Sciatic nerve (tissue), 2 donors: ENCODE data around the gene SBK1. TPM values are rescaled to one million over a fixed set of nuclear protein-coding genes. Genes with fewer than 3 reads are reported as not detected.

Experiments used
- ATAC-seq: fragments of 200-7000 bp; cut with Tn5 transposase; one replicate; pipeline ENCODE4 v1.9.1; 2020; ENCODE audit warnings: mild to moderate bottlenecking, moderate library complexity
- DNase-seq: peaks from one replicate; pipeline ENCODE4 v3.0.0-alpha.2; 2020; ENCODE audit warnings: low spot score
- intact Hi-C: fragments of 100-400 bp; cut with DNase I; formaldehyde crosslinking; loops from one replicate; pipeline ENCODE4 v1.14.2; 2022
- total RNA-seq: library from RNA; stranded (reverse); fragmentation: NEBNext Ultra II Directional; extraction: Animal tissue kit (Norgen Biotek cat#: 25700); gene quantifications from one replicate; pipeline ENCODE4 v1.2.1, GENCODE V29; 2021
- donor health status: DM: no; HTN: no; CAD: no.
- donor health status: DM: no; HTN: no; CAD: no.

SBK1 gene
- total RNA-seq, 1 donor from 2014 or later = 0.62 TPM

DNA sequence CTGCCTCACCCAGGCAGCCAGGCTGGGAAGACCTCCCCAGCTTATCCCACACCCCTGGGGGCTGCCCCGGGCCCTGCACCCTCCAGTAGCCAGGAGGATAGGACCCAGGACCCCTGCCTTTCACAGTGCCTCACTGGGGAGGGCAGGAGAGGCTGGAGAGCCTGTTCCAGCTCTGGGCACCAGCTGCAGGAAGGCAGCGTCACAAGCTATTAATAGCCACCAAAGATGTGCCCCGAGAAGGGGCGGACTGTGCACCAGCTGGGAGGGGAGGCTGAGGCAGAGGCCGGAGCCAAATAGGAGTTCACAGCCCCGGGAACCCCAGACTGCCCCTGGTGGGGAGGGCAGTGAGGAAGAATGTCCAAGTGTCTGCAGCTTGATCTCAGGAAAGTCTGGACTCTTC lies 8.8 kb downstream of the SBK1 start:
- ATAC-seq (no peak), DNase-seq (no peak)
- intact Hi-C loops = no loop called here

DNA sequence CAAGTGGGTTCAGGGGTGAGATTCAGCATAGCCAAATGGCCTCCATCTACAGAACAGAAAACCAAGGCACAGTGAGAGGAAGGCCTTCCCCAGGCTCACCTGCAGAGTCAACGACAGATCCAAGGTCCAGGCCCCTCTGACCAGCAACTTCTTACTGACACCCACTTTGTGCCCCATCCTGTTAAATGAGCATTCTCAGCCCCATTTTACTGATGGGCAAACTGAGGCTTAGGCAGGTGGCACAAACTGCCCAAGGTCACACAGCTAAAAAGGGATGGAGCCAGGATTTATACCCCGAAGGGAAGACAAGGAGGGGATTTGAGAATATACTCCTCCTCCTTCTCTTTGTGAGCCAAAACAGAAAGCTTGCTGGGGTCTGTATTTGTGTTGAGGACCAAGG lies 9.3 kb downstream of the SBK1 start:
- no peak for ATAC-seq
- intact Hi-C loops = no loop called here
- DNase-seq = no peak

DNA sequence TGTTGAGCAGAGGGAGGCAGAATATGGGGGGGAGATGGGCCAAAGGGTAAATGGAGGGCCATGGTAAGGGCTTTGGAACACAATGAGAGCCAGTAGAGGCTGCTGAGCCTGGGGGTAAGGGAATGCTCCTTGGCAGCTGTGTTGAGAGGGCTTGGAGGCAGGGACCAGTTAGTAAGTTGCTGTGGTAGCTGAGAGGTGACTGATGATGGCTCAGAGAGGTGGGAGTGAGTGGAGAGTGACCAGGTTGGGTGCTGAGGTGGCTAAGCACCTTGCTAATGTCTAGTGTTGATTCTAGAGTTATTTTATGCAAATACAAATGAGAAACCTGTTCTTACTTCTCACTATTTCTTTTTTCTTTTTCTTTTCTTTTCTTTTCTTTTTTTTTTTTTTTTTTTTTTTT lies 10.8 kb downstream of the SBK1 start:
- ATAC-seq = no peak
- DNase-seq = no peak
- intact Hi-C loops = no loop called here

DNA sequence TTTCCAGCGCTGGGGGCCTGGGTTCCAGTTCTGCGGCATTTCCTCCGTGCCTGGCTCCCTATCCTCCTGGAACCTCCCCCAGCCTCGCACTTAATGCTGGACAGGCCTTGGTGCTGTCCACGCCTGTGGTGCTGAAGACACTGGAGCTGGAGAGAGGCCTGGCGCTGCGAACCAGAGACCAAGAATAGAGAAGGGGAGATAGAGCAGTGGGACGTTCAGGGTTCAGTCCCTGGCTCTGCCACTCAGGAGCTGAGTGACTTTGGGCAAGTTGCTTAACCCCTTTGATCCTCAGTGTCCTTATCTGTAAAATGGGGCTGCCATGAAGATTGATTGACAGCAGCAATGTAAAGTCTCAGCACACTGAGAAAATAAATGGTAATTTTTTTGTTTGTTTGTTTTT lies 11.9 kb downstream of the SBK1 start:
- DNase-seq = no peak
- ATAC-seq = no peak
- intact Hi-C loops = no loop called here

DNA sequence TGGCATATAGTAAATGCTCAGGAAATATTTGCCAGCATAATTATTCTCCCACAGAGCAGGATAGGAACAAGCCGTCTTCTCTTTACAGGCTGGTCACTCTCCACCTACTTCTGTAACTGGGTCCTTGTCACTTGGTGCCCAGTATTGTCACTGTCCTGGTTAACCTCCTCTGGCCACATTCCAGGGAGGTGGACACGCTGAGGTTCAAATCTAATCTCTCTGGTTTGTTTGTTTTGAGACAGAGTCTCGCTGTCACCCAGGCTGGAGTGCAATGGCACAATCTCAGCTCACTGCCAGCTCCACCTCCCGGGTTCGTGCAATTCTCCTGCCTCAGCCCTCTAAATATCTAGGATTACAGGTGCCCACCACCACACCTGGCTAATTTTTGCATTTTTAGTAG lies 15.6 kb downstream of the SBK1 start:
- intact Hi-C loops = no loop called here
- ATAC-seq (no peak), DNase-seq (no peak)

DNA sequence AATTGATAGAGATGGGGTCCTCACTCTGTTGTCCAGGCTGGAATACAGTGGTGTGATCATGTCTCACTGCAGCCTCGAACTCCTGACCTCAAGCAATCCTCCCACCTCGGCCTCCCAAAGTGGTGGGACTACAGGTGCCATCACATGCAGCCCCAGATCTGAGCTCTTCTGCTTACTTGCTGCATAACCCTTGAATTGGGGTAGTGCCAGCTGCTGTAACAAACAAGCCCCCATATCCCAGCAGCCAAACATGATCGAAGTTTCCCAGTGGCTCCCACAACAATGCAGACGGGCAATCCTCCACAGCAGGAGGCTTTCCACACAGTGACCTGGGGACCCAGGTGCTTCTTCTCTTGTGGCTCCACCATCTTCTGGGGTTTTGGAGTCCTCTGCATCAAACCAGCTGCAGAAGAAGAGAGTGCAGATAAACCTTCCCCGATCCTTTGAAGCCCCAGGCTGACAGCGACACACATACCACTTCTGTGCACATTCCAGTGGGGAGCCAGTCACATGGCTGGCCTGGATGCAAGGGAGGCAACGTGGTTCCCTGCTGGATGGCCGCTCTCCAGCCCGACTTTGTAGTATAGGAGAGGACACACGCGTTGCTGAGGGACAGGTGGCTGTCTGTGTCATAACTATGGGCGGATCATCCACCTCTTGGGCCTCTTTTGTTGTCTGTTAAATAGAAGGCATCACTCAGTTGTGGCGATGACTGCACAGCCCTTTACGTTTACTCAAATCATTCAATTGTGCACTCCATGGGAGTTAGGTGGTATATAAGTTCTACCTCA lies 16.7 kb downstream of the SBK1 start:
- ATAC-seq (no peak), DNase-seq (no peak)
- intact Hi-C loops = no loop called here

DNA sequence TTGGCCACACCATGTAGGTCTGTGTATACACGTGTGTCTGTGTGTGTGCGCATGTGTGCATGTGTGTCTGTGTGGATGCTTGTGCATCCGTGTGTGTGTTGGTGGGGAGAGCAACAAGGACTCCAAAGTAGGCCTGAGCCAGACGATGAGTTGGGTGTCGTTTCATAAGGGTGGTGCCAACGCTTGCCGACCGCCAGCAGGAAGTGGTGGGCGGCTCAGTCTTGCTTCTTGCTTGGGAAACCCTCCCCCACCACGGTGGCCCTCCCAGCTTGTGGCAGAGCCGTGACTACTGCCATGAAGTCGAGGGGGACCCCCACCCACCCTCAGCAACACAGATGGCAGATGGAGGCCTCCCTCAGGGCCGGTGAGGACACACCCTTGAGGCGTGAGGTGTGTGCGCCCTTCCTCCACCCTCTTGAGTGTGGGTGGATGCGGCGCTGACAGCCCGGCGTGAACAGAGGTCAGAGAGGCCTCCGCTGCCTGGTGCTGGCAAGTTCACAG lies 17.5 kb downstream of the SBK1 start:
- intact Hi-C loops = no loop called here

DNA sequence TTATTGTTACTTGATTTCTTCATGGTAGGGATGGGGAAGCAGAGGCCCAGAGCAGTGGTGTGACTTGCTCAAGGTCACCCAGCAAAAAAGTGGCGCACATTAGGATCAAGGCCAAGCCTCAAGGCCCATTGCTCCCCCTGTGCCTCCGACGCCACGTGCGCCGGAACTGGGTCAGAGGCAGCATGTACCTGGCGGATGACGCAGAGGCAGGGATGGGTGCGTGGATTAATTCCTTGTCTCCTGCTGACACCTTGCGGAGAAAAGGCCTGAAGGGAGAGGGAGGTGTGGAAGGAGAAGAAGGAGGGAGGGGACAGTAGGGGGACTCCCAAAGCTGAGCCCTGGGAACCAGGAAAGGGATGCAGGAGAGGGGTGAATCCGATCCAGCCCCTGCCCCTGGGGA lies 18.5 kb downstream of the SBK1 start:
- ATAC-seq = no peak
- intact Hi-C loops = no loop called here

More for the DNA sequence above, 17.5 kb downstream of the SBK1 start:
- ATAC-seq = no peak
- DNase-seq = no peak

DNA sequence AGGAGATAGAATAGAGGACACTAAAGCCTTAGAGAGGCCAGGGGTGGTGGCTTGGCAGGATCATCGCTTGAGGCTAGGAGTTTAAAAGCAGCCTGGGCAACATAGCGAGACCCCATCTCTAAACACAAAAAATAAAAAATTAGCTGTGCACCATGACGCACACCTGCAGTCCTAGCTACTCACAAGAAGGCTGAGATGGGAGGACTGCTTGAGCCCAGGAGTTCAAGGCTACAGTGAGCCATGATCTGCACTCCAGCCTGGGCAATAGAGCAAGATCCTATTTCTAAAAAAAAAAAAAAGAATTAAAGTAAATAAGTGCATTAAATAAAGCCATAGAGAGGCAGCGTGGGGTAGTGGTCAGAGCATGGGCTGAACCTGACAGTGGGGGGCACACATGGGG lies 19.1 kb downstream of the SBK1 start:
- DNase-seq (no peak), ATAC-seq (no peak)
- intact Hi-C loops = no loop called here

More for the DNA sequence above, 18.5 kb downstream of the SBK1 start:
- no peak for DNase-seq

DNA sequence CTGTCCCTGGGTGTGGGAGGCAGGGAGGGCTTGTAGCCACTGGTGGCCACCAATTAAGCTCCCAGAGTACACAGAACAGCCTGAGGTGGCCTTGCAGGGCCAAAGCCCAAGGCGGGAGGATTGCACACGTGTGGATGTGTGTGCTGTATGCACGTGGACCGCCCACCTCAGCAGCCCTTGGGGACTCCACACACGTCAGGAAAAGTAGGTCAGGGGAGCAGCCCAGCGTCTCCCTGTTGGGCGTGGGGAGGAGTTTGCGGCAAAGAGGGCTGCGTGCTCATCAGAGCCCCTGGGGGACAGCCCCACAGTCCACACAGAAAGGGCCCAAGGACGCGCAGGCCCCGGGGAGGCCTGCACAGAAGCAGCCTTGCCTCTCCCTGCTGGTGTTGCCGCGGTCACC lies 19.6 kb downstream of the SBK1 start:
- intact Hi-C loops = no loop called here
- DNase-seq (no peak), ATAC-seq (no peak)

DNA sequence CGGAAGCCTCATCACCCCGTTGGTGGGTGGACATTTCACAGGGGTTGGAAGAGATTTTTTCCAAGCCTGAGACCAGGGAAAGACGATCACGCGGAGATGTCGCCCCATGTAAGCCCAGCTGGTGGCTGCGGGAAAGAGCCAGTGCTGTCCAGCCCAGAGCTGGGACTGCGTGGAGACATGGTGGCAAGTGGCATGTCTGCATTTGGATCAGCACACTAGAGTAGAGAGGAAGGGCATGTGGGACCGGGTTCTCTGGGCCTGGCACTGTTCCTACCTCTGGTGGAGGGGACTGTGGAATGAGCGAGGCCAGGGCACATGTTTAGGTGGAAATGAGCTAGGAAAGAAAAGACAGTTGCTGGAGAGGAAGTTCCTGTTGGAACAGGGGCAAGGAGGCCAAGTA lies 20.0 kb downstream of the SBK1 start:
- intact Hi-C loops = no loop called here
- no peak for ATAC-seq
- no peak for DNase-seq

DNA sequence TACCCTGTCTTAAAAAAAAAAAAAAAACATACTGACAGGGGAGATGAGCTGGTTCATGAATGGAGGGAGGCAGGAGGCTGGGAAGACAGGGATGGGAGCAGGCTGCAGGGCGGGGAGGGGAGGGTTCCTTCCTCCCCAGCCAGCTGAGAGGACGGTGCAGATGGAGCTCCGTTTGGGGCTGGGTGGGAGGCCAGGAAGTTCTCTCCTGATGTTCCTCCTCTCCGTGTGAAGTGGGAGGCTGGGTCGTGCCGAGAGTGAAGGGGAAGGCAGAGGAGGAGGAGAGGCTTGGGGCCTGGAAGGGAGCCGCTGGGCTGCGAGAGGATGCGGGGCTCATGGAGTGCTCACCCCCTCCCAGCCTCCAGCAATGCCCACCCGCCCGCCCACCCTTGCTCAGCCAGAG lies 21.3 kb downstream of the SBK1 start:
- no peak for ATAC-seq
- intact Hi-C loops = no loop called here
- DNase-seq = no peak

DNA sequence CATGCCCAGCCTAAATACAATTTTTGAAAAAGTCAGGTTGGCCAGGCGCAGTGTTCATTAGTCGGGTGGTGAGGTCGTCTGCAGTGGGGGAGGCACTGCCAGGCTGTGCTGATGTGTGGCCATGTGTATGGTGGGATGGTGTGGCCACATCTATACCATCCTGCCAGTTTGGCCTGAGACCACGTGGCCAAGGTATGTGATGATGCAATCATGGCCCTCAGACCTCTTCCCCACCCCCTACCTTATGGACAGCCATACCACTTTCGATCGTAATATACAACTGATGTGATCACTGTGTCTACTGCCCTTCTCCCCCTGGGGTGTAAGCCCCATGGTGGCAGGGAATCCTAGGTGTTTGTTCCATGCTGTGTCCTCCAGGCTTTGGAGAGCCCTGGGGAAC lies 23.7 kb downstream of the SBK1 start:
- DNase-seq (no peak), ATAC-seq (no peak)
- intact Hi-C loops = loop anchor here (5.0 kb wide), 1 partner anchor 39 kb away; no protein-coding TSS in a partner anchor

DNA sequence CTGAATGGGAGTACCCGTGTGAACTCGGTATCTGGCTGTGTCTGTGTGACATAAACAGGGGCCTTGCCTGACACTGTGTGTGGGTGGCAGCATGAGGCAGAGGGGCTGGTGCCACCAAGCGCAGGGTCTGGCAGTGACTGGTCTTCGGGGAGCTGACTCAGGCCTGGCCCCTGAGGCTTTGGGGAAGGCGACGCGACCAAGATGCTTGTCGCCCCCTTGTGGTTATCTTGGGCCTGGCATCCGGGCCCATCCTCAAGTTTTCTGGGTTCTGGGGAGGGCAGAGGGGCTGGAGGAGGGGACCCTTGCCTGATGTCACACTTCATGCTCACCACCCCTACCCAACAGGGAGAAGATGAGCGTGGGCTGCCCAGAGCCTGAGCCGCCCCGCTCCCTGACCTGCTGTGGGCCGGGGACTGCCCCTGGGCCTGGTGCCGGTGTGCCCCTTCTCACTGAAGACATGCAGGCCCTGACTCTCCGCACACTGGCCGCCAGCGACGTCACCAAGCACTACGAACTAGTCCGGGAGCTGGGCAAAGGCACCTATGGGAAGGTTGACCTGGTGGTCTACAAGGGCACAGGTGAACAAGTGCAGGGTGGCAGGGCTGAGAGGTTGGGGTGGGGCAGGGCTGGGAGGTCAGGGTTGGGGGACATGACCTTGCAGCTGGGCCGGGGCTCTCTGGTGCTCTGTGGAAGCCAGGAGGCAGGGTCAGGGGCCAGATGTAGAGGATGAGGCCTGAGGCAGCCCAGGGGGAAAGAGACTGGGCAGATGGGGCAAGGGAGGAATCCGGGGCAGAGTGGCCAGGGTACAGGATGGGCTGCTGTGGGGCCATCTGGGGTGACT lies 24.9 kb downstream of the SBK1 start:
- no peak for DNase-seq
- ATAC-seq = peak; percentile 49
- intact Hi-C loops = loop anchor here (5.0 kb wide), 1 partner anchor 40 kb away; no protein-coding TSS in a partner anchor

DNA sequence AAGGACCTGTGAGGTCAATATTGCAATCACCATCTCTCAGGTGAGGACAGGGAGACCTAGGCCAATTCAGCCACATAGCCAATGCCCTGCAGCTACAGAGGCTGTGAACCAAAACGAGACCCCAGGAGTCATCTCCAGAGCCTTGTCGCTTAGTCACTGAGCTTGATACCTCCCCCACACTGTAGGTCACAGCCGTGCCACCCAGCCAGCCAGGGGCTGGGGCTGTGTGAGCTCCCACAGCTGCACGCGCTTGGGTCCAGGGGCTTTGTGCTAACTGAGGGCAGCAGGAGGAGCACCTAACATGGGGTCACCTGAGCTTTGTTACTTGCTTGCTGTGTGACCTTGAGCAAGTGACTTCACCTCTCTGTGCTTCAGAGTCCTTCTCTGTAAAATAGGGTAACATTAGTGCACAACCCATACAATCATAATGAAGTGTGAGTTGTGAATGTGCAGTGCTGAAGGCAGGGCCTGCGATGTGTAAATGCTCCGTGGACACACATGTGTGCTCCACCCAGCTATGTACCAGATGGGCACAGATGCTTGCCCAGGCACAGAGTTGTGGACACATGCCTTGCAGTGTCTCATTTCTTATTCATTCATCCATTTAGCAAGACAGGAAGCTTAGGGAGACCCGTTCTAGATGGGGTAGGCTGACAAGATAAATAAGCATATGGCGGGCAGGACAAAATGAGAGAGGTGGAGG lies 25.9 kb downstream of the SBK1 start:
- intact Hi-C loops = loop anchor here (5.0 kb wide), 1 partner anchor 41 kb away; no protein-coding TSS in a partner anchor
- DNase-seq (no peak), ATAC-seq (no peak)

DNA sequence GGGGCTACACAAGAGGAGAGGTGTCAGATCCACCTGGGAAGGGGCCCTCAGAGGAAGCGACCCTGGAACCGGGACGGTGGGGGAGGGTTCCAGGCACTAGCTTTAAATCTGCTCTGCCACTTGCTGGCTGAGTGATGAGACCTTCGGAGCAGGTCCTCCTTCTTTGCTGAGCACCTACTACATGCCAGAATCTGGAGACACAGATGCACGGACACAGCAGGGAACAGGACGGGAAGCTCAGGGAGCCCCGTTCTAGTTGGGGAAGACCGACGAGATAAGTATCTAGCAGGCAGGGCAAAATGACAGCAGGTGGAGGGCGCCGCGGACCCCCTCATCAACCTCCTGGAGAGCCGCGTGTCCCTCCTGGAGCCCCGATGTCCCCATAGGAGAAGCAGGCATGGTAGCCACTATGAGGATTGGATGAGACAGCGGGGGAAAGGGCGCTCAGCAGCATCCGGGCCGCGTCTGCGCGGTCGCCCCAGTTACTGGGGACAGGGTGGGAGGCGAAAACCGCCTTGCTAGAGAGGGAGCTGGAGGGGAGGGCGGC lies 27.2 kb downstream of the SBK1 start:
- intact Hi-C loops = loop anchor here (5.0 kb wide), 1 partner anchor 42 kb away; no protein-coding TSS in a partner anchor
- DNase-seq = no peak
- no peak for ATAC-seq

DNA sequence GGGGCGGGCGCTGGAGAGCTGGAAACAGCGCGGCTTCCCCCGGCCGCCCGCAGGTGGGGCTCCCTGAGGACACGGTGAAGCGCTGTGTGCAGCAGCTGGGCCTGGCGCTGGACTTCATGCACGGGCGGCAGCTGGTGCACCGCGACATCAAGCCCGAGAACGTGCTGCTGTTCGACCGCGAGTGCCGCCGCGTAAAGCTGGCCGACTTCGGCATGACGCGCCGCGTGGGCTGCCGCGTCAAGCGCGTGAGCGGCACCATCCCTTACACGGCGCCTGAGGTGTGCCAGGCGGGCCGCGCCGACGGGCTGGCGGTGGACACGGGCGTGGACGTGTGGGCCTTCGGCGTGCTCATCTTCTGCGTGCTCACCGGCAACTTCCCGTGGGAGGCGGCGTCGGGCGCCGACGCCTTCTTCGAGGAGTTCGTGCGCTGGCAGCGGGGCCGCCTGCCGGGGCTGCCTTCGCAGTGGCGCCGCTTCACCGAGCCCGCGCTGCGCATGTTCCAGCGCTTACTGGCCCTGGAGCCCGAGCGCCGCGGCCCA lies 27.8 kb downstream of the SBK1 start:
- ATAC-seq = no peak
- intact Hi-C loops = no loop called here
- no peak for DNase-seq

DNA sequence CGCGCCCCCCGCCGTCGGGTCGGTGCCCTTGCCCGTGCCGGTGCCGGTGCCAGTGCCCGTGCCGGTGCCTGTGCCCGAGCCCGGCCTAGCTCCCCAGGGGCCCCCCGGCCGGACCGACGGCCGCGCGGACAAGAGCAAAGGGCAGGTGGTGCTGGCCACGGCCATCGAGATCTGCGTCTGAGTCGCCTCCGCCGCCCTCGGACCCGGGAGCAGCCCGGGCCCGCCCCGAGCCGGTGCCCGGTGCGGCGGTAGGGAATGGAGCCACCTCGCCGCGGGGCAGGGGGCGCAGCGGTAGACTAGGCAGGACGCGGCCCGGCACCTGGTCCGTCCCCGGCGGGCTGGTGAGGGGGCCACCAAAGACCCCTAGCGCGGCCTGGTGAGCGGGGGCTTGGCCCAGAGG lies 28.4 kb downstream of the SBK1 start:
- ATAC-seq (no peak), DNase-seq (no peak)
- intact Hi-C loops = no loop called here
